Hindlimb muscle (tissue), 1 donor: ENCODE measurements around the gene WFIKKN1. TPM values are rescaled to one million over a fixed set of nuclear protein-coding genes. Genes with fewer than 3 reads are reported as not detected.

ENCODE experiments used
- DNase-seq: peaks from one replicate; pipeline ENCODE4 v3.0.0-alpha.2; 2013
- polyA plus RNA-seq: library from polyadenylated mRNA; unstranded; fragments of 120-200 nt; gene quantifications from one replicate; pipeline ENCODE4 v1.2.1, GENCODE V29; 2013; ENCODE audit not compliant: insufficient read length

Gene WFIKKN1
- polyA plus RNA-seq, 1 donor: 0.80 TPM

DNA sequence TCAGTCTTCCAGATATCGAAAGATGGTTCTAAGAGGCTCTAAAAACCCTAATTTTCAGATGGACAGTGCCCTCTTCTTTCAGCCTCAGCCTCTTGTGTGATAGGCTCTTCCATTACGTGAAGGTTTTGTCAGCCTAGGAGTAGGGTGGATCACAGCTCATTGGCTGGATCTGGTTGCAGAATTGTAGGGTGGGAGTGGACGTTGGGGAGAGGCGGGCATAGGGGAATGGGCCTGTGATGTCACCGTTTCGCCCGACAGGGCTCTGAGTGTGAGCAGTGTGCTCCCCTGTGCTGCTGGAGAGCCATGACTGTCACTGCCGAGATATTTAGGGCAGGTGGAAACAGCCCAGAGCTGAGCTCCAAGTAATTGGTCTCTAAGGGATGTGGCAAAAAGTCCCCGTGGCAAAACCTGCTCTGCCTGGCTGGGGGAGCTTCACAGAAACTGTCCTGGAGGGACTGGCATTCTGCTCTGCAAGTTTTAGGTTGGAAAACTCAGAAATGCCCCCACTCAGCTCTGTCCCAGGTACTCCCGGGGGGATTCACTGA, 6.2 kb upstream of the WFIKKN1 start:
- no peak for DNase-seq

DNA sequence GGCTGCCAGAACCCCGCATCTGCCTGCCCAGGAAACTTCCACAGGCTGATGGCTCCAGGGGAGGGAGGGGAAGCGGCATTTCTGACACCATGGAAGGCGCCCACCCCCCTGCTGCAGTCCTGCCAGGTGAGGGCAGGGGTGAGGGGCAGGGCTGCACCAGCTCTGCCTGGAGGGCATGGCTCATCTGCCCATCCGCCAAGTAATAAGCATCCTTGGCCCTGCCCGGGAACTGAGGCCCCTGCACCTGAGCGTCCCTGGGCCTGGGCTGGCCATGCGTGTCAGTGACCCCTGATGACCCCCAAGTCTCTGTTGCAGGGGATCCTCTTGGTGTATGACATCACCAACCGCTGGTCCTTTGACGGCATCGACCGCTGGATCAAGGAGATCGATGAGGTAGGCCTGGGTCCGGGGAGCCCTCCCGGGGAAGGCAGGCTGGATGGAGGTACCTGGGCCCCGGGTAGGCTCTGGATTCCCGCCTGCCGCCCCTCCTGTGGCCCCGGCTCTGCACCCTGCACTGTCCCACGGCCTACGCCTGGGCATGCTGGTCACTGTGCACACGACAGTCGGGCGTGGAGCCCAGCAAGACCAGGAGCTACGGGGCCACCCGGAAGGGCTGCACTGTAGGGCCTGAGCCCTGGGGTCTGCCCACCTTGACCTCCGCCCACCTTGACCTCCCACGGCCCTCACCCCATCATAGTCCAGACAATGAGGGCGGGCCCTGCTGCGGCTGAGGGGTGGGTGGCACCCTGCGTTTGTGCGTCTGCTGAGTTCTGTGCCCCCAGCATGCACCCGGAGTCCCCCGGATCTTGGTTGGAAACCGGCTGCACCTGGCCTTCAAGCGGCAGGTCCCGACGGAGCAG, 5.4 kb upstream of the WFIKKN1 start:
- DNase-seq: no peak

DNA sequence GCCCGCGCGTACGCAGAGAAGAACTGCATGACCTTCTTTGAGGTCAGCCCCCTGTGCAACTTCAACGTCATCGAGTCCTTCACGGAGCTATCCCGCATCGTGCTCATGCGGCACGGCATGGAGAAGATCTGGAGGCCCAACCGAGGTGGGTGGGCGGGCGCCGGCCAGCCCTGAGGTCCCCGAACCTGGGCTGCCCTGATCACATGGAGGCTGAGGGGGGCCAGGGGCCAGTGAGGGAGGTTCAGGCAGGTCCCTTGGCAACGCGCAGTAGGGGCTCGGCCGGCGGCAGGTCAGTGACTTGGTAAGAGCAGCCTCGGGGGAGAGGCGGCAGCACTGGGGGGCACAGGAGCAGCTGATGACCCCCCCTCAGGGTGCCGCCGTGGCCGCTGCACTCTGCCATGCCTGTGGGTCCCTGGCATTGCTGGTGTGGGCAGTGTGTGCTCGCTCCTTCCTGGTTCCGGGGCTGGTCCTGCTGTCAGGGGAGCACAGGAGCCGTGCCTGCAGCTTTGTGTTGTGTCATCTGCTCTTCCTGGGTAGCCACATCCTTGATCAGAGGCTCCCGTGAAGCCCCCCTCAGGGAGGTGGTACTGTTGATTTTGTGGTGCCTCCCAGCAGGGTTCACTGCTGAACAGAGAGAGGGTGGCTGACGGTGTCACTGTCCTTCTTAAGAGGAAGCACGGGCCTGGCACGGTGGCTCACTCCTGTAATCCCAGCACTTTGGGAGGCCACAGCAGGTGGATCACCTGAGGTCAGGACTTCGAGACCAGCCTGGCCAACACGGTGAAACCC, 4.6 kb upstream of the WFIKKN1 start:
- no peak for DNase-seq

DNA sequence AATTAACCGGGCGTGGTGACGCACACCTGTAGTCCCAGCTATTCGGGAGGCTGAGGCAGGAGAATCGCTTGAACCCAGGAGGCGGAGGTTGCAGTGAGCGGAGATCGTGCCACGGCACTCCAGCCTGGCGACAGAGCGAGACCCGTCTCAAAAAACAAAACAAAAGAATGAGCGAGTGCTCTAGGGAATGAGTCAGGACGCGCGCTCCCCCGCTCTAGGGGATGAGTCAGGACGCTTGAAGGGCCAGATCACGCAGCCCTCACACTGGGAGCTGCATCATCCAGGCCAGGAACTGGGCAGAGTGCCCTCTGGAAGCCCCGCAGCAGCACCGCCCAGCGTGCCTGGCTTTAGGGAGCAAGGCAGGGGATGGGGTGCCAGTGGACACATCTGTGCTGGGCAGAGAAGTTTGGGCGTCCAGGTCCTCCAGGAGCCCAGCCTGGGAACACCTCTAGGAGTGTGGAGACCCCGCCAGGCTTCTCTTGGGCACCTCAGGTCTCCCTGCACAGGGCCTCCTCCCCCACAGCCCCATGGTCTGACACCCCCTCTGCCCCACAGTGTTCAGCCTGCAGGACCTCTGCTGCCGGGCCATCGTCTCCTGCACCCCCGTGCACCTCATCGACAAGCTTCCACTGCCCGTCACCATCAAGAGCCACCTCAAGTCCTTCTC, 3.9 kb upstream of the WFIKKN1 start:
- no peak for DNase-seq

DNA sequence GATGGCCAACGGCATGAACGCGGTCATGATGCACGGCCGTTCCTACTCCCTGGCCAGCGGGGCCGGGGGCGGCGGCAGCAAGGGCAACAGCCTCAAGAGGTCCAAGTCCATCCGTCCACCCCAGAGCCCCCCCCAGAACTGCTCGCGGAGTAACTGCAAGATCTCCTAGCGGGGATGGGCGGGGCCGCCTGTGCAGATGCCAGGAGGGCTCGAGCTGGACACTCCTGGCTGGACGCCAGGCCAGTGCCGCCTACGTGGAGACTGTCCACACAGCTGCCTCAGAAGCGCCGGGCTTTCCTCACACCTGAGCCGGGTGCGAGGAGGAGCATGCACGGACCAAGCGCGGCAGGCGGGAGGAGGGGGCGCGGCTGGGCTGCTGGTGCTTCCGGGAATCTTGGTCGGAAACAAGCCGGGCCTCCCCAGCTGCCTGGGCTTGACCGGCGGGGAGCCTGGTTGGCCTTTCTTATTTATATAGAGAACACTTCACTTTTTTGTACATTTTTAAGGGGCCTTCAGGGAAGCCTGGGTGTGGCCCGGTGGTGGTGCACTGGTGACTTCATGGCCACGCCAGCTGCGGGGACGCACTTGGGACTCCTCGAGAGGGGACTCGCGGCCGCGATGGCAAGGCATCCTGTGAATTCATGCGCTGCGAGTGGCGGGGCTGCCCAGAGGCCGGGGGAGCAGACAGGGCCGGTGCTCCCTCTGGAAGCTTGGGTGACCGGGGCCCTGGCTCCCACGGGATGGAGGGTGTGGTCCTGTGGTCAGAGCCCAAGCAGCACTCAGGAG, 3.1 kb upstream of the WFIKKN1 start:
- DNase-seq: no peak

DNA sequence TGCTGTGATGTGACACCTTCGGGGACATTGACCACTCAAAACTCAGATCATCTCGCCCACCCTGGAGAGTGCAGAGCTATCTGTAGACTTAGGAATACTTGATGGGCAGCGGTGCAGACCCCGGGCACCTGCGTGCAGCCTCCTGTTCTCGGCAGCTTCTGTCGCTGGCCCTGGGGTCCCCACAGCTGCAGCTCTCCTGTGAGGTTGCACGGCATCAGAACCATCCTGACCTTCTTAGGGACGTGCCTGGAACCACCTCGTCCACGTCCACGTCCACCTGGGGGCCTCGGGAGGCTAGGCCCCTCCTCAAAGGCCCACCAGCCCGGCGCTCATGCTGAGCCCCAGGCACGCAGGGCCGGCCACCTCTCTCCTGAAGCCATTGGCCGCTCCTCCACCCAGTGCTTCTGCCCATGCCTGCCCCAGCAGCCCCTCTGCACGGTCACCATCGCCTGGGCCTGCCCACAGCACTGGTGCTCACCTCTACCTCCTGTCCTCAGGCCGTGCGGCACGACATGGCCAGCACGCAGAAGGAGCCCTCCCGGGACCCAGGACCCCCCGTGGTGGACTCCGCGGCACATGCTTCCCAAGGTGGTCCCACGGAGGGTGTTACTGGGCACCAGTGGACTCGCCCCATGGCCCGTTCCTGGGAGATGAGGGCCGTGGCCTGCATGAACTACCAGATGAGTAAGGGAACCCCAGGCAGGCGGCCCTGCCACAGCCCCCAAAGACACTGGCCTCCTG, 2.3 kb upstream of the WFIKKN1 start:
- DNase-seq: no peak

DNA sequence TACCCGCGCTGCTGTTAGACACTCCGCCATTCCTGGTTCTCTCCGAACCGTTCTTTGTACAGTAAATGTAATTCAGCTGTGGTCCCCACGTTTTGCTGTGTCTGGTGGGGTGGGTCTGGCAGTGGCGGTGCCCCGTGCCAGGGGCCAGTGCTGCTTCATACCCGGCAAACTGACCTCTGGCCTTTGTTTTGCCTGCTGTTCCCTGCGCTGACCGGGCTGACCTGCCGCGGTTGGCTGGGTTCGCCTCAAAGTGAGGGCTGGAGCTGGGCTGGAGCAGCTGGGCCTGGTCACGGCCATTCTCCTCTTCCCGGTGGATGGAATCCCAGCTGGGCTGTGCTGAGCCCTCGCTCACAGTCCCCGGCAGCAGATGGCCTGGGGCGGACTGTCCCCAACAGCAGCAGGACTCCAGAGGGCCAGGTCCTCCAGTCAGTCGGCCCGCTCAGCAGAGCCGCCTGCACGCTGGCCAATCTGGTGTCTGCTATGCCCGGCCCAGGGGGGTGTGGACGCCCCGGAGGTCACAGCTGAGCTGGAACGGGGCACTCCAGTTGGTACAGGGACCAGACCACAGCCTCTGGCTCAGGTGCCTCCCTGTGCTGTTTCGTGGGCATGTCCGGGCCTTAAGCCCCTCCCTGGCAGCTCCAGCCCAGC, 1.5 kb upstream of the WFIKKN1 start:
- DNase-seq: no peak

DNA sequence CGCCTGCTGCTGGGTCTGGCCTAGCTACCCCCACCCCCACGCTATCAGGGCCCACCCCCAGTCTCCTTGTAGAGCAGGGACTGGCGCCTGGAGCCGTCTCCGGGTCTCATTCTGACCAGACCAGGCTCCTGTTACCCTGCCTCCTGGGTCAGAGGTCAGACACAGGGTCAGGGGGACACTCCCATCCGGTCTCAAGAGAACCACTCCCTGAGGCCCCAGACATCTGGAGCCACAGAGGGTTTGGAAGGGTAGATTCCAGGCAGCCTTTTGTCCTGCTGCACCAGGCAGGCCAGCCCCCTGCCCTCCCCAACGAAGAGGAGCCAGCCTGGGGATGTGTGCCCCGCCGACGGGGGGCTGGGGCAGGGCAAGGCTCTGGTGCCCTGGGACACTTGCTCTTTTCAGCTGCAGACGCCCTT, 944 bp upstream of the WFIKKN1 start:
- DNase-seq: no peak

DNA sequence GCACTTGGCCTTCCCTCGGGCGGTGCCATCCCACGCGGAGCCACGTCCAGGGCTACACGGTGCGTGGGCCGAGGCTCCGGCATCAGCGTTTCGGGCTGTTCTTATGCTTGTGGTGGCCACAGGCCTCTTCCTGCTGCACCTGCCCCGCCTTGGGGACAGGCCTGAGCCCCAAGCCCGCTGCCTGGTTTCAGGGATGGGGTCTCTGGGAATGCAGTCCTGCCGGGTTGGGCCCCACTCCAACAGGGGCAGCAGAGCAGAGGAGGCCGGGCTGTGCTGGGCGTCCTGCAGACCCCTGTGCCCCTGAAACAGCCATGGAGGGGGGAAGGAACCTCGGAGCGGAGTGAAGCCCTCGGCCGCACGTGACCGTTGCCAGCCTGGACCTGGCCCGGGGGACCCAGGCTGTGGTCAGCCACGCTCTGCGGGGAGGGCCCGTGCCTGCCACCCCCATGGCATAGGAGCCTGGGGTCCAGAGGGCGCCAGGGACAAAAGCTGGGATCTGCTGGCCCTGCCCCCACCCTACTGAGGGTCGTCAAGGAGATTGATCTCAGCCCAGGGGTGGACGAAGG, 453 bp upstream of the WFIKKN1 start:
- no peak for DNase-seq

DNA sequence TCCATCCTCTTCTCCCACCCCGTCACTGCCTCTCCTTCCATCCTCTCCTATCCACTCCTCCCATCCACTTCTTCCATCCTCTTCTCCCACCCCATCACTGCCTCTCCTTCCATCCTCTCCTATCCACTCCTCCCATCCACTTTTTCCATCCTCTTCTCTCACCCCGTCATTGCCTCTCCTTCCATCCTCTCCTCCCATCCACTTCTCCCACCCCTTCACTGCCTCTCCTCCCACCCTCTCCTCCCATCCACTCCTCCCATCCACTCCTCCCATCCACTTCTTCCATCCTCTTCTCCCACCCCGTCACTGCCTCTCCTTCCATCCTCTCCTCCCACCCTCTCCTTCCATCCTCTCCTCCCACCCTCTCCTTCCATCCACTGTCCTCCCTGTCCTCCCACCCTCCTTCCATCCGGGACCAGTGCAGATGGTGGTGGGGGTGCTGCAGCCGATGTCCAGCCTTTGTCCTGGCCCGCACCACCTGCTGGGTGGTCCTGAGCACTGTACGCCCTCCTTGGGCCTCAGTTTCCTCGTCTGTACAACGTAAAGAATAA, 1.1 kb downstream of the WFIKKN1 start:
- DNase-seq: no peak

DNA sequence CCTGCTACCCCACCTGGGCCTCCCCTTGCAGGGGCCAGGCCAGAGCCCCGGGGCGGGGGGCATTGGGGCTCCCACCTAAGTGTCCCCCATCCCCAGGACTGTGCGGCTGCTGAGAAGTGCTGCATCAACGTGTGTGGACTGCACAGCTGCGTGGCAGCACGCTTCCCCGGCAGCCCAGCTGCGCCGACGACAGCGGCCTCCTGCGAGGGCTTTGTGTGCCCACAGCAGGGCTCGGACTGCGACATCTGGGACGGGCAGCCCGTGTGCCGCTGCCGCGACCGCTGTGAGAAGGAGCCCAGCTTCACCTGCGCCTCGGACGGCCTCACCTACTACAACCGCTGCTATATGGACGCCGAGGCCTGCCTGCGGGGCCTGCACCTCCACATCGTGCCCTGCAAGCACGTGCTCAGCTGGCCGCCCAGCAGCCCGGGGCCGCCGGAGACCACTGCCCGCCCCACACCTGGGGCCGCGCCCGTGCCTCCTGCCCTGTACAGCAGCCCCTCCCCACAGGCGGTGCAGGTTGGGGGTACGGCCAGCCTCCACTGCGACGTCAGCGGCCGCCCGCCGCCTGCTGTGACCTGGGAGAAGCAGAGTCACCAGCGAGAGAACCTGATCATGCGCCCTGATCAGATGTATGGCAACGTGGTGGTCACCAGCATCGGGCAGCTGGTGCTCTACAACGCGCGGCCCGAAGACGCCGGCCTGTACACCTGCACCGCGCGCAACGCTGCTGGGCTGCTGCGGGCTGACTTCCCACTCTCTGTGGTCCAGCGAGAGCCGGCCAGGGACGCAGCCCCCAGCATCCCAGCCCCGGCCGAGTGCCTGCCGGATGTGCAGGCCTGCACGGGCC, 1.9 kb downstream of the WFIKKN1 start:
- no peak for DNase-seq

DNA sequence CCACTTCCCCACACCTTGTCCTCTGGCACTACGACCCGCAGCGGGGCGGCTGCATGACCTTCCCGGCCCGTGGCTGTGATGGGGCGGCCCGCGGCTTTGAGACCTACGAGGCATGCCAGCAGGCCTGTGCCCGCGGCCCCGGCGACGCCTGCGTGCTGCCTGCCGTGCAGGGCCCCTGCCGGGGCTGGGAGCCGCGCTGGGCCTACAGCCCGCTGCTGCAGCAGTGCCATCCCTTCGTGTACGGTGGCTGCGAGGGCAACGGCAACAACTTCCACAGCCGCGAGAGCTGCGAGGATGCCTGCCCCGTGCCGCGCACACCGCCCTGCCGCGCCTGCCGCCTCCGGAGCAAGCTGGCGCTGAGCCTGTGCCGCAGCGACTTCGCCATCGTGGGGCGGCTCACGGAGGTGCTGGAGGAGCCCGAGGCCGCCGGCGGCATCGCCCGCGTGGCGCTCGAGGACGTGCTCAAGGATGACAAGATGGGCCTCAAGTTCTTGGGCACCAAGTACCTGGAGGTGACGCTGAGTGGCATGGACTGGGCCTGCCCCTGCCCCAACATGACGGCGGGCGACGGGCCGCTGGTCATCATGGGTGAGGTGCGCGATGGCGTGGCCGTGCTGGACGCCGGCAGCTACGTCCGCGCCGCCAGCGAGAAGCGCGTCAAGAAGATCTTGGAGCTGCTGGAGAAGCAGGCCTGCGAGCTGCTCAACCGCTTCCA, 2.7 kb downstream of the WFIKKN1 start:
- no peak for DNase-seq

DNA sequence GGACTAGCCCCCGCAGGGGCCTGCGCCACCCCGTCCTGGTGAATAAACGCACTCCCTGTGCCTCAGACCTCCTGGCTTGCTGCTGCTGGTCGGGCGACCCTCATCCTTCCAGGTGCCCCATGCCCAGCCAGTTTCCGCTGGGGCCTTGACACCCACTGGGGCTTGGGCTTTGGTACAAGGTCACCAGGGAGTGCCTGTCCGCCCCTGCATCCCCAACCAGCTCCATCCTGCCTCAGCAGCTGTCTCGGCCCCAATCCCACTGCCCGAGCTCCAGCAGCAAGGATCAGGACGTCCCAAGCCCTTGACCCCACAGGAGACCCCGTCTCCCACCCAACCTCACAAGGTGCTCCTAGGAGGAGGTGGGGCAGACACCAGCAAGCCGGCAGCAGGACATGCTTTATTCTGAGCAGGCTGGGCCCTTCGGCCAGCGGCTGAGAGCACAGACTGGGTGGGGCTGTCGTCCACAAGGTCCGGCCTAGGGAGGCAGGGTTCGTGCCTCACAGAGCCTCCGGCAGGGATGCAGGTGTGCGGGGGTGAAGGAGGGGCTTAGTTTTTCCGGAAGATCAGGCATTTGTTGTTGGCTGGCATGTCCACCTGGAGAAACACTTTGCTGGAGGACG, 3.4 kb downstream of the WFIKKN1 start:
- DNase-seq: no peak

DNA sequence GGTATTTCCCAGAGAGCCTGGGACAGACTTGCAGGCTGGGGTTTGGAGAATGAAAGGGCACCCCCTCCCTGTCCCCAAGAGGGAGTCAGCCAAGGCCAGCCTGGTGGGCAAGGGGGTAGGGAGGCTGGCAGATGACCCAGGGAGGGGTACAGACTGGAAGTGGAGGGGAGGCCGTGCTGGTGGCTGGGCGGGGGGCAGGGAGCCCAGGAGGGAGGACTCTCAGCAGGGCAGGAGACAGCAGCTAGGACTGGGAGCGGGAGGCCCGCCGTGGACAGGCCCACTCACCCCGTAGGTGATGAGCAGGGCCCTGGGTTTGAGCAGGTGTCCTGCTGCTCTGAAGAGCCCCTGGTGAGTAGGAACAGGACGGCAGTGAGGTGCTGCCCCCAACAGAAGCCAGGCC, 4.2 kb downstream of the WFIKKN1 start:
- DNase-seq: no peak

DNA sequence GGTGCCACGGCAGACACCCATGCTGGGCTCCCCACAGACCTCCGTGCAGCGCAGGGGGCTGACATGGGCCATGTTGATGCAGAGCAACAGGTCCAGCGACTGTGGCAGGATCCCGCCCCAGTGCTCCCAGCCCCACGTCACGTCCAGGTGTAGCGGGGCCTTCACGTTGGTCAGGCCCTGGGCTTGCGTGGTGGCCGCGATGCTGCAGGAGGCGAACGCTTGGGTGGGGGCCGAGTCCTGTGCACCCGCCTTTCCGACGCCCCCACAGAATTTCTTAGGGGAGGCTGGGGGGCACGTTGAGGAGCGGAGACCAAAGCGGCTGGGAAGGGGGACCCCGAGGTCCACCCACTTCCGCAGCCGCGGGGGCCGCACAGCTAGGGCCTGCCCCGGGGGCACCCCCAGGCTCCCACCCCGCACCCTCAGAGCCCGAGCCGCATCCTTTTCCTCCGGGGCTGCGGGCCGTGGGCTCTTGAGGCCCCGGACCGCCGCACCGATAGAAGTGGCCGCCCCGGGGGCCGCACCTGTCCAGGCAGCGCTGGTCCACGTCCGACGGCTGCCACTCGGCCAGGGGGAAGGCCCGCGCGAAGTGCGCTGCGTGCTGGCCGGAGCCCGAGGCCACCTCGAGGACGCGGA, 4.9 kb downstream of the WFIKKN1 start:
- DNase-seq: no peak

DNA sequence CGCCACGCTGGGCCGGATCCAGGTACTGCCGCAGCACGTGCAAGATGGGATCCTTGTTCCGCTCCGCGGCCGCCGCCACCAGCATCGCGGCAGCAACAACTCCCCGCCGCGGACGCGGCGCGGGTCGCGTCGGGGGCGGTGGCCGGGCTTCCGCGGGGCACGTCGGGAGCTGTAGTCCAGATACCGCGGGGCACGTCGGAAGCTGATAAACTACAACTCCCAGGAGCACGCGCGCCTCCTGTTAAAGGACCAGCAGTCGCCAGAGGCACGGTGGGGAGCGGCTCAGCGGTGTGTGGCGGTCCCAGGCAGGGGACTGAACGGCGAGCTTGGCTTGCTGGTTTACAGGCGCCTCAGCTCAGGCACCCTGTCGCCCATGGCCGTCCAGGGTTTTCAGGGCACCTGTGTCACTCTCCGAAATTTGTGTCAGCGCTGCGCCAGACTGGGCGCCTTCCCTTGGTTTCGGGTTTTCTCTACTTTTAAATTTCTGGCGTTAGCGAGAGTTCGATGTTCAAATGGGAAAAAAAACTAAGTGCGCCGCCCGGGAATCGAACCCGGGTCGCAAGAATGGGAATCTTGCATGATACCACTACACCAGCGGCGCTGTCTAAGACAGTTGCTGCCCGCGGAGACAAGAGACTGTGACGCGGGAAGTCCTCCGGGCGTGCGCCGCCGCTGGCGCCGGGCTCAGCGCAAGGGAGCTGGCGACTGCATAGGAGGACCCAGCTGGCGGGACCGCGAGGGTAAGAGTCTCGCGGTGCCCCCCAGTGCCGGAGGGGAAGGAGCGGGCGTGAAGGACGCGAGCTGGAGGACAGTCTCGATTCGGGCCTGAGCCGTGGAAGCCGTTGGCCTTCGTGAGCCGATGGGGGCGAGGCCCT, 5.7 kb downstream of the WFIKKN1 start, which contains the start of gene METTL26:
Gene METTL26, minus strand, starts transcription at position 100 of the 875 bp plus-strand sequence. Its CDS starts 15 bp downstream, at position 85.
- DNase-seq: peak; percentile 95
